ENCODE measurements around the gene SH3RF2.

SH3RF2 gene

DNA sequence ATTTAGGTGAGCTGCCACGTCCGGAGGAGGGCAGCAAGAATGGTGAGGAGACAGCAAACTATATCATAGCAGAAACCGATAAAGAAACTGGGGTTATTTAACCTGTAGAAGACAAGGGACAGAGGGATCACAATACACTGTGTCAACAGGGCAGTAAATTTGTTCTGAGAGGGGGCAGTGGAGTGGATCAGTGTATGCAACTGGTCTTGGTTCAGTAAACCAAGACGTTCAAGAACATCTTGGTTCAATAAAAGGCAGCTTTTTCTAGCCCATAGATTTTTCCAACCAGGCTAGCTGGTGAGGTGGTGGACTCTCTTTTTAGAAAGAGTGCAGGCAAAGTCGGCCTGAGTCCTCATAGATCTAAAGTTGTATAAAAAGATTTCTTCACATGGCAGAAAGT, 113.7 kb downstream of the SH3RF2 start:
- DNase-seq = no peak

DNA sequence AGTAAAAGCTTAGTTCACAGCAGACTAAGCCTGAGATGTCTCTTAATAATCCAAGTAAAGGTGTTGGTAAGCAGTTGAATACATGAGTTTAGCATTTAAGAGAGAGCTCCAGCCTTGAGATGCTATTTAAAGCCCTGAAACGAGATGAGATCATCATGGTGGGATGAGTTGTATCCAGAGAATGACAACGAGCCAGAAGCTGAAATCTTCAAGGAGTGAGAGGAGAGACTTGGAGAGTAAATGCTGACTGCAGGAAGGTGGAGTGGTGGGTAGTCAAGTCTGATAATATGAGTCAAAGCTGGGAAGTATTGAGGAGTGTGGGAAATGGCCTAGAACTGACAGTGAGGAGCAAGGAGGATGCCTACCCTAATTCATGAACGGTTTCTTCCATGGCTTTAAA, 115.3 kb downstream of the SH3RF2 start:
- no peak for DNase-seq

DNA sequence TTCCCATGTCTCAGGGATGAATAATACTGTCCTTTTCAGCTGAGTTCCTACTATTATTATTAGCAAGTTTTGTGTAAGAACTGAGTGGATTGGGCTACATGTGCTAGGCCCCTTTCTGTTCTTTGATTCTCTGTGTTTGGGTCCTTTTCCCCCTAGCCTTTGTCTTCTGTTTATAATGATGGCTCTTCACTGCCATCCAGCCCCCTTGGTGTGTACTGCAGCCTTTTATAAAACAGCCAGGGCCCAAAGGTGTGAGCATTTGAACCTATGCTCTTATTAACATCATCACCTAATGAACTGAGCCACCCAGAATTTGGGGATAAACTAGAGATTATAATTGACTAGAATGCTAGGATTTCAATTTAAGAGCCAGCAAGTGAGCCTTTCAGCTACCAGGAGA, 116.4 kb downstream of the SH3RF2 start:
- DNase-seq = no peak

DNA sequence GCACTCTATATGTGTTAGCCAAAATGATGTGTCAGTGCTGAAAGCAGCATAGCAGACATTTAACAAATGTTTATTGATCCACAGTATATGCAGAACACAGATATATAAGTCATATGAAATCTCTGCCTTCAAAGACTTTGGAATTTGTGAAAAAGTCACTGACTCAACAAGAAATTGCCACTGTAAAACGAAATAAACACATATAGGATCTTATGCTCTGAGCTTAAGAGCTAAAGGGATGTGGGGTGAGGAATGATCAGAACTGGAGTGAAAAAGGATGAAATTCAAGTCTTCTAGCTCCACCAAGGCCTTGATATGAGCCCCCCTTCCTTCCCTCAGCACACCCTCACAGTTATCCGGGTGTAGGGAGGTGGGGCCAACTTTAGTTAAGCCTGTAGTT, 119.1 kb downstream of the SH3RF2 start:
- no peak for DNase-seq

DNA sequence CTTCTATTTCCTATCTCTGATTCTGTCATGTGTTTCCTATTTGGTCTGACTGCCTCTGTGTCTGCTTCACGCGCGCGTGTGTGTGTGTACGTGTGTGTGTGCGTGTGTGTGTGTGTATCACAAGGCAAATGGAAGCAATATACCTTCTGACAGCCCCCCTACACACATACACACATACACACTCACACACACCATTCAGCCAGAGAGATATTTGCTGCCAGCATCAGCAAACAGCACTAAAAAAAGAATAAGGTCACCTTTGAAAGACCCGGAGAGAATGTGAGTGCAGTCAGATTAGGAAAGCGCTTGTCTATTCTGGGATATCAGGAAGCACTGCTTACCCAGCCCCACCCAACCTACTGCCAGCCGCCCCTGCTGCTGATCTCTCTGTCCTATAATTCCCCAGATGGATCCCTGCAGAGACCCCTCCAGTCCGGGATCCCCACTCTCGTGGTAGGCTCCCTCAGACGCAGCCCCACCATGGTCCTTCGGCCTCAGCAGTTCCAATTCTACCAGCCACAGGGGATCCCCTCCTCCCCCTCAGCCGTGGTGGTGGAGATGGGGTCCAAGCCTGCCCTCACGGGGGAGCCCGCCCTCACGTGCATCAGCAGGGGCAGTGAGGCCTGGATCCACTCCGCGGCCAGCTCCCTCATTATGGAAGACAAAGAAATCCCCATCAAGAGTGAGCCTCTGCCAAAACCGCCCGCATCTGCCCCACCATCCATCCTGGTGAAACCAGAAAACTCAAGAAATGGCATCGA, 123.3 kb downstream of the SH3RF2 start:
- no peak for DNase-seq

DNA sequence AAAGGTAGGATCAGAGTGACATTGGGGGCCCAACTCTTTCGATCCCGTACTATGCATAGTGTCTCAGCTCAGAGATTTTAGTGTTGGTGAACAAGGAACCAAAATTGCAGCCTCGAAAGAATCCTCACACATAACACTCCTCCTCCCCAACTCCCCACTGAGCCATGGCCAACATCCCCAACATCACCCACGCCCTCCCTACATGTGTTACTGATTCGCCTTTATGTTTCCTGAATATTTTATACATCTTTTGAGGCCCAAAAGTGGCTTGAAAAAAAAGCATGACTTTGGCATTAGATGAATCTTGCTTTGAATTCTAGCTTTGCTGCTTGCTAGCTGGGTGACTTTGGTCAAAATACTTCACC, 123.8 kb downstream of the SH3RF2 start:
- DNase-seq = no peak

DNA sequence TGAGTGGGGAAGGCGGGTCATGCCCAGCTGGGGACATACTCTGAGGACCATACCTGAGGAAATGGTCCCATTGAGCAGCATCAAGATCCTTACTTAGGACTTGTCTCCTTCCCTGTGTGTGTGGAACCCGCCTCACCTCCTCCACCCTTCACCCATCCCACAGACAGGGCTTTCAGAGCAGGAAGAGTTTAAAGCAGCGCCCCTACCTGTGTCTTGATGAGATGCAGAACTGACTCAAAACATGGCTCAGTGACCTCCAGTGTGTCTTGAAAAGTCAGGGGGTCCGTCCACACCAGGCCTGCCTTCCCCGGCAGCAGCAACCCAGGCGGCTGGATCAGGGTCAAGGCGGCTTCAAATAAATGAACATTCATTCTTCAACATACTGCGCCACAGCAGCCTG, 130.6 kb downstream of the SH3RF2 start:
- no peak for DNase-seq

DNA sequence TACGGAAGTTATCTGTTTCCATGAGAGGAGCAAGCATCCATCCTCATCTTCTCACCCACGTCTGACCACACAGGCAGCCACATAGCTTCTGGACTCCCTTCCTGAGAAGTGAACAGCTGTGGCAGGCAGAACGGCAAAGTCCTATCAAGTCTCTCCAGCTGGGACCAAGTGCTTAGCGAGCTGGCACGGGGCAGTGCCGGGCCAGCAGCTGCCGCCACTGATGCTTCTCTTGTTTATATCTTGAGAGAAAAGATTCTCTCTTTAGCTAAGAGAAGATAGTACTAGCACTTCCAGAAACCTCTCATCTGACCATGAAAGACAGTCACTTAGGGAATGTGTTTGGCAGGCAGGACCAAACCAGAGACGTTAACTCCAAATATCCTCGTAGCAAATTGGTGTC, 131.8 kb downstream of the SH3RF2 start:
- no peak for DNase-seq

DNA sequence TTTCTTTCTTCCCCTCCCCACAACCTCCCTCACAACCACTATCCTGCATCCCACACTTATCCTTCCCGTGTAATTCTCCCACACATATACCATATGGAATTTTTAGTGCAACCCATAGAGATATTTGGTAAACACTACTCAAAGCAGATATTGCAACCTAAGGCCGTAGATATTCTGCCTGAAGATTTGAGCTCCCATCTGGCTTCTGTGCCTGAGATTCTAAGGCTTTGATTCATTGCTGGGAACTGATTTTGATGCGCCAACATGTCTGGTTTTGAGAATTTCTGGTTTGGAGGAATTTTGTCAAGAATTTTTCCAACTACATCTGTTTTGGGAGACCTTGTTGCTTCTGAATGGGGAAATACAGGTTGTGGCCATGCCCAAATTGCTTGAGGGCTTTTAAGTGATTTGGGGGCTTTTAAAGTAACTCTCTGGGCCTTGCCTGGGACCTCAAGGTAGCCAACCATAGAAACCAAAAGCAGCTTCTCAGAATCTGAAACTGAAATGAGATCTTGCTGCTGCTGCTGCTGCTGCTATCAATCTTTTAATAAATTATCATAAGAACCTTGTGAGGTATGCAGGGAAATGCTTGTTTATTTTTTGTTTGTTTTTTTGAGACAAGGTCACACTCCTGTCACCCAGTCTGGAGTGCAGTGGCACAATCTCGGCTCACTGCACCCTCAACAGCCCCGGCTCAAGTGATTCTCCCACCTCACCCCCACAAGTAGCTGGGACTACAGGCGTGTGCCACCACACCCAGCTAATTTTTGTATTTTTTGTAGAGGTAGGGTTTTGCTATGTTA, 132.8 kb downstream of the SH3RF2 start:
- no peak for DNase-seq

DNA sequence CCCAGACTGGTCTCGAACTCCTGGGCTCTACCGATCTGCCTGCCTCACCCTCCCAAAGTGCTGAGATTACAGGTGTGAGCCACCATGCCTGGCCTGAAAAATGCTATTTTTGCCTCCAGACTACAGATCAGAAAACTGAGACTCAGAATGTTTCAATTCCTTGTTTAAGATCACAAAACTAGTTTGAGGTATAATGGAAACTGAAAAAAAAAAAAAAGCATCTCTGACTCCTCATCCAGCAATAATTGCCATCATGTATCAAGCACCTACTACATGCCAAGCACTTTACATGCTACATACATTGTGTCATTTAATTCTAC, 133.4 kb downstream of the SH3RF2 start:
- DNase-seq = no peak

DNA sequence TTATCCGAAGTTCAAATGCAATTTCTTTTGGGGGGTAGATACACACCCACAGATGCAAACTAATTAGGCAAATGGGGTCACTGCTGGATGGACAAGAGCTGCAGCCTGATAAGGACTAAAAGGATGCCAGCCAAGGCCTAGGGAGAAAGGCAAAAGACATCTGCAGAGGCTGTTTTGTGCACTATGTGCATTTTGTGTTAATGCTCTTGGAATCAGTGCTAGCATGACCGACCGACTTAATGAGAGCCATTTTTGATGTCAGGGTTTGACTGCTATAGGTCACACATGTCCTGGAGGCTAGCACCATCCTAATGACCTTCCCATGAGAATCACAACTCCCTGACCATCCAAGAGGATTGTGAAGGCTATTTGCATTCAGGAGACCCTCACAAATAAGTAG, 134.4 kb downstream of the SH3RF2 start:
- no peak for DNase-seq

DNA sequence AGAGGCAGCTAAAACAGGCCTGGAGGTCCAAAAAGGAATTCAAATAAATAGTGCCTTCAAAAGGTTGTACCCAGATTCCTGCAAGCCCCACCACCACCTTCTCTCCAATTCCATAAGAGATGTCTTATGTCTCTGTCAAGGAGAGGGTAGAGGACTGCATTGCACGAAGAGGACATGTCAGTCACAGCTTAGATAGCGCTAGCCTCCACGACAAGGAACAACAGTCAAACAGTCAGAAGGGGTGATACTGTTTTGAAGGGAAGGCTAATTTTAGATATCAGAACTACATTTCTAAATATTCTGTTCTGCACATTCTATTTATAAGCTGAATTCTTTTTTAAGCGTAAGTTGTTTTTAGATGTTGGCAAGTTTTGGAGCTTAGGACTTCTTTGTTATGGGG, 134.8 kb downstream of the SH3RF2 start:
- DNase-seq = no peak

DNA sequence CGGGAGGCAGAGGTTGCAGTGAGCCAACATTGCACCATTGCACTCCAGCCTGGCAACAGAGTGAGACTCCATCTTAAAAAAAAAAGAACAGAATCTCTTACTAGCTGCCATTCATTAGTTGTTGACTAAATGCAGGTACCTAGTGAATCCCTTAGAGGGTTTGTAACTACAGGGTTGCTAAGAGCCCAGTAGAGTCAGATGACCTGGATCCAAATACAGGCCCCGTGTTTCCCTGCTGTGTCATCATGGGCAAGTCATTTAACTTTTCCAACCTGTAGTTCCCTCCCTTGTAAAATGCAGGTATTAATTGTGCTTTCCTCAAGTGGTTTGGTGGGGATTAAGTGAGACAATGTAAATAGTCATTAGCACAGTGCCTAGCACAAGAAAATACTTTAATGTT, 136.2 kb downstream of the SH3RF2 start:
- DNase-seq = no peak

DNA sequence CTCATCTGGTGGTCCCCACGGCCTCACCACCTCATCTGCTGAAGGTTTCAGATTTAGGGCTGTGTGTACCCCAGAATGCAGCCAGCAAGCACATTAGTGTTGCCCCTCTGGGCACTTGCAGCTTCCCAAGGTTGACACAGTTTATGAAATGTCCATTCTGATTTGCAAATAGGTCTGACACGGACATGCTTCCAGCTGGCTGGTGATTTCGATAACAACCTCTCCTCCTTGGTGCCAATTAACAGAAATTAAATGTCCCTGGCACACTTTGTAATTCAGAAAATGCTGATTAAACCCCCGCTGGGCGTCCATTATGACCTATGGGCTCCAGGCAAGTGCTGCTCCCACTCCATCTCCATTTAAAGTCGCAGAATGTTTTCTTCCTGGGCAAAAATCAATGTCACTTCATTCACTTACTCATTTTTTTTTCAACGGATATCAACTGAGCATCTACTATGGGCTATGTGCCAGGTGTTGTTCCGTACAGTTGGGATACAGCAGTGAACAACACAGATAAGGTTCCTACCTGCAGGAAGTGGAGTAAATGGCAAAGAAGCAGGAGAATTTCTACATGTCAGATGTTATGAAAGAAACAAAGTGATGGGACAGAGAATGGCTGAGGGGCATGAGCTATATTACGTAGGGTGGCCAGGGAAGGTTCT, 137.0 kb downstream of the SH3RF2 start:
- DNase-seq = no peak

DNA sequence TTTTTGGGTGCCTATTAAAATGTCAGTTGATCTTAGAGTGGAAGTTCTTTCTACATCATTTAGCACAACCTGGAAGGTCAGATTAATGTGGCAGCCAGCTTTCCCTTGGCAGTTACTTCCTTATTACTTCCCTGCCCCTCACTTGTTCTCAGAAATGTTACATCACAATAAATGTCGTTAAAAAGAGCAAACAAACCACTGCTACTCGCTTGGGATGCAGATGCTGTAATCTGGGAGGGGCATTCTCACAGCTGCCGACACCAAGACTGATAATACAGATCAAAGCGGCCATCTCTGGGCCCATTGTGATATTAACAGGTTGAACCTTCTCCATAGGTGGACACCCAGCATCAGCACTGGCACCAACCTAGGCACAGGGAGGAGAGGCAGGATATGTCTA, 139.7 kb downstream of the SH3RF2 start:
- DNase-seq = no peak

DNA sequence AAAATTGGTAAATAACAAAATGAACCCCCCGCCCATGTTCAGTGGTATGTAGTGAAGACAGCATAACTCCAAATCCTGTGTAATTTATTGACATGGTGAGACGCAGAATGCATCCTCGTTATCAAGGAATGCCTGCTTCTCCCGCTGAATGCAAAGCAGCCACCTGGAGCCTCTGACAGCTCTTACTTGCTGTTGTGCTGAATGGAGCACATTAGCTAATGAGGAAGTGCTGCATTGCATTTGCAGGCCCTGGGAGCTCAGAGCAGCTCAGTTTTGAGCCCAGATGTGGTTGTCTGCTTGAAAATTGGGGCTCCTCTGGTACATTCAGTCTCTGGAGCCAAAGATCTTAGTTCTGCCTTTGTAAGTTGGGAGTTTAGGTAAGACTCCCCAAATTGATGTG, 140.1 kb downstream of the SH3RF2 start:
- DNase-seq = no peak

DNA sequence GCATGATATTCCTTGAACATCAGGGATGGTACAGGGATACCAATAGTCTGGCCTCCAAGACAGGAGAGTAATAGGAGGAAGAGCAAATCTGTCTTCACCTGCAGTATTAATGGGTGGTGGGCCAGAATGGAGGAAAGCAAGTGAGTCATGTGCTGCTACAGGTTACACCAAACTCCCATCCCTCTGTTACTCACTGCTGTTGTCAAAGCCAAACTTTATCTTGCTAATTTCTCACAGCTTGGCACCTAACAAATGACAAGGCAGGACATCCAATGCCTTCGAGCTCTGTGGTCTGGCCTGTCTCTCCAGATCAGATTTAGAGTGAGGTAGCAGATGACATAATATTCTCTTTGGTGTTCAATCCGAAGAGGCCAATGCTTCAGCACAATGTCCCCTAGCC, 142.2 kb downstream of the SH3RF2 start:
- DNase-seq = no peak

DNA sequence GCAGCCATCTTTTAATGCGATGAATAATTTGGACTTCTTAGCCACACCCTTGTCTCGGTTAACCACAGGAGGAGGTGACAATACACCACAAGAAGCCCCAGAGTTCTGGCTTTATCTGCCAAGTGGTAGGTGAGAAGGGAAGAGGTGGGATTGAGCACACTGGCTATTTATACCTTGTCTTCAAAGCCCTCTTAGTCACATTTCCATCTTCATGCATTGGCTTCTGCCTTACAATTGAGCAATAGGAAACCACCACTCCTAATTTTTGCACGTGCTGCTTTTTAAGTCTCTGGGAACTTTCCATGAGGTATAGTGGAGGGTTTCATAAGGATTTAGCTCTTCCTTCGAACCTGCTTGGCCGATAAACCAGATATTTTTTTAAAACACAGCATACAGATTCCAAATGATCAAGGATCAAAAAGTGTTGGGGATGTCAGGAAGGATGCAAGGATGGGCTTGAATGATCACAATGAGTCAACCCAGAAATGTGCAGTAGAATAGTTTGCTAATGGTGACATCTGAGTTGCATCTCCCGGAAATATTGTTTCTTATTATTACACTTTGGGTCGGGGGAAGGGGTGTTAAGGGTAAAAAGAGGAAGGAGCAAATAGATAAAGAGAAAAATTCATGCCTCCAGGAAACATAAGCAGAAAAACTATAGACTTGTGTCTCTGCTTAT, 143.5 kb downstream of the SH3RF2 start:
- peak in 1 of 2 donors; percentile 5 for DNase-seq

DNA sequence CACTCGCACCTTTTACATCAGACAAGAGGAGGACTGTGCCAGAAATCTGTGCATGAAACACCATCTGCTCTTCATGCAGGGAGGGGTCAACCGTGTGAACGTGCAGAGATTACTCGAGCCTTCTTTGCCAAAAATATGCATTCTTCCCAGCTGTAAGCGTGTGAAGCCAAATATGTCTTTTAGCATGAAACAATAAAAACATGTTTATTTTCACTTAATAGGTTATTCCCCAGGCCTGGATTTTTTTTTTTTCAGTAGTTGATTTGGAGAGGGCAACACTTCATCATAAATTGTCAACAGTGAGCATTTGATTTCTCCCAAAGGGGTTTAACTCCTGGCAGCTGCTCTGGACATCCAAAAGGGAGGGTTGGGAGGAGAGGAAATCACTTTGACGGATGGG, 145.2 kb downstream of the SH3RF2 start:
- DNase-seq = no peak

DNA sequence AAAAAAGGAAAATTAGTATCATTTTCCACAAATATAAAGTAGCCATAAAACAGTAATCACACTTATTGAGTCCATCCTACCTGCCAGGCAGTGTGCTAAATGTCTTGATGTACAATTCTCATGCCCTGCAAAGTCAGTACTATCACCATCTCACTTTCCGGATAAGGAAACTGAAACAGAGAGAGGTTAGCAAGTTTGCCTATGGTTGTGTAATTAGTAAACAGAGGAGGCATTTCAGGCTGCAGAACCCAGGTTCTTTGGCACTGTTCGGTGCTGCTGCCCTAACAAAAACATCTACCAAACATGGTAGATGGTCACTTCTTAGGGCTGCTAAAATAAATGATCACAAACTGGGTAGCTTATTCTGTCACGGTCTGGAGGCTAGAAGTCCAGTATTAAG, 146.4 kb downstream of the SH3RF2 start:
- DNase-seq = no peak

DNA sequence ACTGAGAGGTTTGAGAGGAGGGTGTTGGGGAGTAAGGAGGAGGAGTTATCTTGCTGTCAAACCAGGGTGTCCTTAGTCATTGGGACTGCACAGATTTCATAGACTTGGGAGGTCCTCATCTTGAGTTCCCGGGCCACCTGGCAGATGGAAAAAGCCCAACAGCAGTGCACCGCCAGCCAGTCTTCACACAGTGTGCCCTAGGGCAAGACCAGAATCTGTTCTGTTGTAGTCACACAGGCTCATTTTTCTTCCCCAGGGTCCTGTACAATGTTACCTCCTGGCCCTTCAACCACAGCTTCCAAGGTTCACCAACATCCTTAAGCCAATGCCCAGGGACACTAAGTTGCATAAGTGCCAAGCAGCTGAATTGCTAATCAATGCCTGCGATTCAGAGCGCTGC, 148.0 kb downstream of the SH3RF2 start:
- no peak for DNase-seq

DNA sequence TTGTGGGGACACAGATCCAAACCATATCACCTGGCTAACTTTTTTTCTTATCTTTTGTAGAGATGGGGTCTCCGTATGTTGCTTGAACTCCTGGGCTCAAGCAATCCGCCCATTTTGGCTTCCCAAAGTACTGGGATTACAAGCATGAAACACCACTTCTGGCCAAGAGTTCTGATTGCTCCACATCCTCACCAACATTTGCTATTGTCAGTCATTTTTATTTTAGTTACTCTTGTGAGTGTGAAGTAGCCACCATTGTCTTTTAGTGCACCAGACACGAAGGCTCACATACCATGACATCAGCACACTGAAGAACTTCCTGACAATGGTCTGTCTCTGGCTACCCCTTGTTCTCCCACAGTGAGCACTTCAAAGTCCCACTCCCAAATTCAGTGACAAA, 151.7 kb downstream of the SH3RF2 start:
- DNase-seq = no peak

DNA sequence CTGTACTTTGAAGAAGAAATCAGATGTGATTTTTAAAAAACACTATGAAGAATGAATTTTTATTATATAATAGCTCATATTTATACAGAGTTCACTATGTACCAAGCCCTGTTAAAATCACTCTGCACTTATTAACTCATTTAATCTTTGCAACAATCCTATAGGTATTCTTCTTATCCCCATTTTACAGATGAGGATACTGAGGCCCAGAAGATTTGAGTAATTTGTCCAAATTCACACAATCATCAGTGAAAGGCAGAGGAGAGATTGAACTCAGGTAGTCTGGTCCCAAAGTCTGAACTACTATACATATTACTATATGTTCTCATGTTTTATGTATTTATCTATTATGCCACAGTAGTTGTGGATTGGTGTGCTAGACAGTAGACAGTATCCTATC, 152.9 kb downstream of the SH3RF2 start:
- no peak for DNase-seq

DNA sequence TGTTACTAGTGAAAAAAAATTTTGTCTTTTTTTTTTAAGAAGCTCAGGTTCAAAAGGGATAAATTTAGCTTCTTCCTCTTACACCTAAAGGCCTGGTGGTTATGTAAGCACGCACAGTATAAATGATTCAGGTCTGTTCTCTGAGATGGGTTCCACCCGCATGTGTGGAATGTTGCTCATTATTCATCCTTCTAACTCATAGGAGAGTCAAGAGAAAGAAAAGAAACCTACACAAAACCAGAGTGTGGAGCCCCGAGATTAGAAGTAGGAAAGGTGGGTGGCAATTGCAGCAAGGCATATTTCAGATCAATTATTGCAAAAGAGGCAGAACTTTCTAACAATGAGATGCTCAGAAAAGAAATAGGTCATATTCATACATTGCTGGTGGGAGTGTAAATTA, 155.5 kb downstream of the SH3RF2 start:
- no peak for DNase-seq
